ENCODE data around the gene DACH1.

The DACH1 gene

DNA sequence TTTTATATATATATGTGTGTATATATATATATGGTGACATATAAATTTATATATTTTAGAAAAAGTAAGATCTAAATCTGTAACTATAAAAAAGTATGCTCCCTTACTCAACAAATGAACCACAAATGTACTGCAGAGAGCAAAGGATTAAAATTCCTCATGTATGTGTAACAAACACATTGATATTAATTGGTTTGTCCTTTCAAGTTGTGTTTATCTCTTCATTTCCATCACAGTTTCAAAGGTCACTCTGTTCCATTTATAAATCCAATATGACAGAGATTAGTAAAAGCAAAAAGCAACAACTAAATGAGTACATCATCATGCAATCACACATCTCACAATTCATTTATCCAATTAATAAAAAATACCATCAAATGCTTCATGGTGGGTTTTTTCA is 247.9 kb downstream of the DACH1 start:
- no peak for DNase-seq

GRCh38 chr13:71618159-71618558 is 248.8 kb downstream of the DACH1 start:
- no peak for DNase-seq

- DNase-seq, result no peak
Measured at GRCh38 chr13:71617265-71617664, 249.7 kb downstream of the DACH1 start.

DNA sequence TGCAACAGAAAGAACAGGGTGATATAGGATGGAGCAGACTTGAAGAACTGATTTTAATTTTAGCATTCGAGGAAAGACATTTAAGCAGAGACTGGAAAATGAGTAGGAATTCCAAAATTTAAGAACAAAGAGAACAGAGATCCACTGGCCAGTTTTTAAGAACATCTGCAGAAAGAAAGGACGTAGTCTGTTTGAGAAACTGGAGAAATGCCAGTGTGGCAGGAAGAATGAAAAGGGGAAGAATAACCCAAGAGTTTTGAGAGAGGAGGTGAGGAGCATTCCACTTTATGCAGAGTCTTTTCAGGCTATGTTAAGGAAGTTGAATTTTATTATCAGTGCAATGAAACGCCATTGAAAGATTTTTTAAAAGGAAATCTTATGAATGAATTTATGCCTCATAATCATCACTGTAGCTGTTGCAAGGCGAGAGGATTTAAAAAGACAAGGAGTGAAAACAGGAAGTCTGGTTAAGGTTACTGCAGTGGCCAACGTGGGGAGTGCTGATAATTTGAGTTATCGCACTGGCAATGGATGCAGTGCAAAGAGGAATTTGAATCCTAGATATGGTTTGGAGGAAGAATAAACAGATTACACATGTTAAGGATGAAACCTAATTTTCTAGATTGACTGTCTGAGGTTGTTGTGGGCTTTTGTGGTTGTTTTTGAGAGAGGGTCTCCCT is 253.8 kb downstream of the DACH1 start:
- DNase-seq, result no peak

GRCh38 chr13:71611292-71611691 is 255.7 kb downstream of the DACH1 start:
- no peak for DNase-seq

GRCh38 chr13:71610876-71611275 is 256.1 kb downstream of the DACH1 start:
- no peak for DNase-seq

GRCh38 chr13:71609271-71609670 is 257.7 kb downstream of the DACH1 start:
- no peak for DNase-seq

- DNase-seq, result no peak
Measured at GRCh38 chr13:71607575-71607974, 259.4 kb downstream of the DACH1 start.

GRCh38 chr13:71606818-71607217 is 260.2 kb downstream of the DACH1 start:
- no peak for DNase-seq

DNA sequence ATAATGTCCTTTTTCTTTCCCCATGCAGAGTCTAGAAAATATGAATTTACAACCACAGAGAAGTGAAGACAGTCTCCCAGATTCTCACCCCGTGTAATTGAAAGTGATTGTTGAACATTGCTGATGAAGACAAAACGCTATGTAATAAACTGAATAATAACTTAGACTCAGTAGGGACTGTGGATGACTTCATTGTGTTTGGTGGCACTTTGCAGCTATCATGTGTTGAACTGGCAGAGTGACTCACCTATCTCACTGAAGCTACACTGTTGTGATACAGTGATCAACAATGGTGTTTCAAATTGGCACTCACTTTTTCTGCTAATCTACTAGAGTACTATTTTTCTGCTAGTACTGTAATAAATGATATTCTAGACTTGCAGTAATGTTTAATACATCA is 261.3 kb downstream of the DACH1 start:
- DNase-seq, result no peak

DNA sequence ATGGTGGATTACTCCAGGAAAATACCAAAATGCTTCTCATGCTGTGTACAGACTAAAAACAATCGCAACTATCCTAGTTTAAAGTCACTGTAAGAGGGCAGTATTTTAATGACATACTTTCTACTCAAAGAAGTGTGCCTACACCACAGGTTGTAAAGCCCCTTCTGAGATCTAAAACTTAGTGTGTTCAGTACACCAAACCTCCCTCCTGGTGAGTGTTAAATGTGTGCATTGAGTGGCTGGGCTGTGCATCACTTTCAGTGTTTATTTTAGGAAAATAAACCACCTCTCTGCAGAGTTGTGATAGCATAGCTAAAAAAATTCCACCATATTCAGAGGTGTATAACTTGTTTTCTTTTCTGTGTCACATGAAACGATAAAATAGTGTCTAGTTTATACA is 263.7 kb downstream of the DACH1 start:
- DNase-seq, result no peak

DNA sequence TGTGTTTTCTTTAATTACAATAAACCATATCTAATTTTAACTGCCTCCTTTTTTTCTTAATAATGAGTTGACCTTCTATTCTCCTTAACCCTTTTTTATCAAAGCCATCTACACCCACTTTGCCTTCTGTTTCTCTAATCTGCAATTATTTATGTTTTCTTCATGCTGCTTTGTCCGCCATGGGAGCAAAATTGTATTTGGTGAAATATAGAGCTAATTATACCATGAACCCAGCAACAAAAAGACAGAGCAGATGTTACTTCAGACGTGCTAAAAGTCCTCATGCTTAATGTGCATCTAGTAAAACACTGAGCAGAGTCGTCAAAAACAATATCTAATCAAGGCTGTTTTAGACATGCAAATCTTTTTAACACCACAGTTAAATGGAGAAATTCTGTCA is 264.7 kb downstream of the DACH1 start:
- no peak for DNase-seq

DNA sequence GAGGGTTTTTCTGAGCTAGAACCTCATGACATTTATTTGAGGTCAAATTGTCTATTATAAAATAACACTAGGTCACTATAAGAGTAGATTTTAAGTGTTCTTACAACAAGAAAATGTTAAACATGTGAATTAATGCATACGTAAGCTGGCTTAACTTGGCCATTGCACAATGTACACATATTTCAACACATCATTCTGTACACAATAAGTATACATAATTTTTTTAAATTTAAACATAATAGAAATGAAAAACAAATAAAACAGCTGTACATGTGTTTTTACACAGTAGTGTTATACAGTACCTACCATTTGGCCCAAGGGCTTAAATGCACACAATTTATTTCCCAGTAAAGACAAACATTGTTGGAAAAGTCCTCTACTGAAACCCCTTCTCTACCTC is 269.9 kb downstream of the DACH1 start:
- DNase-seq, result no peak

GRCh38 chr13:71596116-71596515 is 270.9 kb downstream of the DACH1 start:
- DNase-seq, result no peak

- no peak for DNase-seq
Measured at GRCh38 chr13:71593566-71593965, 273.4 kb downstream of the DACH1 start.

DNA sequence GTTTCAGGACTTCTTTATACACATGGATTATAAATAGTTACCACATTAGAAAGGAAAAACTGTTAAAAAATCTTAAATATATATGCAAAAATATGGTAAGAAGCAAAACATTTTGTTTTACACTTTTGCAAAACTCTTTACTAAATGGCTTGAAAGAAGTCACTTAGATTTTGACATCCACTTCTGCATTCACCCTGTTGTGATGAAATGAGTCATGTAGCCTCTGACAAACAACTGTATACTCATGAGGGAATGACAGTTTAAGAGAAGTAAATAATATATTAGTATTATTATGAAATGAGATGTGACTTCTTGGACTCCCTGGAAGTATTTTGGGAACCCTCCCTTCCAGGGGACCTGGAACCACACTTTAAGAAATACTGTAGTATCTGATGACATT is 275.6 kb downstream of the DACH1 start:
- no peak for DNase-seq

GRCh38 chr13:71590654-71591148 is 276.3 kb downstream of the DACH1 start:
- DNase-seq, result no peak

GRCh38 chr13:71589032-71589431 is 278.0 kb downstream of the DACH1 start:
- DNase-seq, result no peak

DNA sequence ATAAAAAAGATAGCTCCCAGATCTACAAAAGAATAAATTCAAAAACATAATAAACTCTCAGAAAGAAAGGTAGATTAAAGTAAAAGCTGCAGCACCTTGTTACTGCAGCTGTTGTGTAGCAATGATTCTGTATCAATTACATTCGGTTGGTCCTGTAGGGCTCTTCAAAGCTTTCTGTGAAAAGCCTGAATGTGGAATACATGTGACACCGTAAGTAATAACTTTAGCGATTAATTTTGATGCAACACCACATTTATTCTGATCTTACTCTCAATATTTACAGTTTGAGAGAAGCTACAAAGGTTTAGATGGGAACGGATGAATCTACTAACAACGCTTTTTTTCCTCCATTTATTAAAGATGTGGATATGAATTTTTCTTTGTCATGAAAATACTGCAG is 279.2 kb downstream of the DACH1 start:
- no peak for DNase-seq

GRCh38 chr13:71587193-71587592 is 279.8 kb downstream of the DACH1 start:
- no peak for DNase-seq

DNA sequence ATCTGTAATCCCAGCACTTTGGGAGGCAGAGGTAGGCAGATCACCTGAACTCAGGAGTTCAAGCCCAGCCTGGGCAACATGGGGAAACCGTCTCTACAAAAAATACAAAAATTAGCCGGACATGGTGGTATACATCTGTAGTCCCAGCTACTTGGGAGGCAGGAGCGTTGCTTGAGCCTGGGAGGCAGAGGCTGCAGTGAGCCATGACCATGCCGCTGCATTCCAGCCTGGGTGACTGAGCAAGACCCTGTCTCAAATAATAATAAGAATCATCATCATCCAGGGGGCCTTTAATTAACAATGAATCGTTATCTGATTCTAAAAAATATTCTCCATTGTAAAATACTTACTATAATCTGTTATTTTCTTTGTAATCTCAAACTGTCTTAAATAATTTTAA is 283.4 kb downstream of the DACH1 start:
- DNase-seq, result no peak

GRCh38 chr13:71580614-71581013 is 286.4 kb downstream of the DACH1 start:
- no peak for DNase-seq

- no peak for DNase-seq
Measured at GRCh38 chr13:71578048-71578447, 289.0 kb downstream of the DACH1 start.

DNA sequence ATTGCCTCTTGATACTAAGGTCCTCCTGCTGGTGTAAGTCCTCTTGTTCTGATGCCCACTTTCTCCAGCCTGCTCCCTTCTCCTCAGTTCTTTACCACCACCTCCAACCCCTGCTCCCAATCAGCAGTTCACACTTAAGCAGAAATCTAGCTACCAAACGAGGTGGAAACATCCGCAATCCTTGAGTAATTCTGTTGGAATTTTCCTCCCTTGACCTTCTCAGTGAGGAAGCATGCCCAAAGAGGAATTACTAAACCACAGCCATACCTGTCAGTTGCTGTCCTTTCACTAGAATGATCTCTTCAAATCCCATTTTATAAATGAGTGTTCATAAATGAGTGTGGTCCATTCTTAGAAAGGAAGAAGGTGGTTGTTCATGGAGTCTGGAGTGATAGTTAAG is 289.9 kb downstream of the DACH1 start:
- DNase-seq, result no peak

DNA sequence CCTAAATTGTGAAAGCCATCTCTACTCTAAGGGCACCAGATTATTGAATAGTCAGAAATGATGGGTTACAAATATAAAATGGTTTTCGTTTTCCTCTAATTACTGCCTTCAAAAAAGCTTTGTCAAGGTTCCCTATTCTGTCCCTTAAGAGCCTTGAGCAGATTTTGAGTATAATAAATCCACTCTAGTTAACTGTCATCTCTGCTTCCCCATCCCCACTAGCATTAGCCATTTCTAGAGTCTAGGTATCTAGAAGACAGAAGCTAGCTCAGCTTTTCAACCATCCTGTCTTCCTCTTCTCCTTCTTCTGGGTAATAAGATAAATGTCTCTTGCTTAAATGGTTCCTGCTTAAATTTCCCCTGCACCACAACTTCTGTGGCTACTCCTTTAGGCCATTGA is 290.4 kb downstream of the DACH1 start:
- DNase-seq, result no peak

All from T1000 (cell line).